Neural crest cell (in vitro differentiated cells): ENCODE results near the gene FAM83D. TPM values are rescaled to one million over a fixed set of nuclear protein-coding genes. Genes with fewer than 3 reads are reported as not detected.

ENCODE experiments used
- DNase-seq: peaks from one replicate; pipeline ENCODE4 v3.0.0; 2021; ENCODE audit warnings: low read depth, mixed read lengths, low spot score
- H3K27ac Mint-ChIP-seq: one replicate; pipeline ENCODE4 v1.8.0; 2021; ENCODE audit warnings: mild to moderate bottlenecking, mixed read lengths; ENCODE audit not compliant: unreplicated experiment
- H3K27me3 Mint-ChIP-seq: 2 replicates; pipeline ENCODE4 v1.8.0; 2021; ENCODE audit warnings: low read depth, mild to moderate bottlenecking, mixed read lengths
- H3K36me3 Mint-ChIP-seq: 2 replicates; pipeline ENCODE4 v1.8.0; 2021; ENCODE audit warnings: low read depth, mild to moderate bottlenecking, mixed read lengths
- H3K4me1 Mint-ChIP-seq: 2 replicates; pipeline ENCODE4 v1.8.0; 2021; ENCODE audit warnings: mixed read lengths
- H3K4me3 Mint-ChIP-seq: one replicate; pipeline ENCODE4 v1.8.0; 2021; ENCODE audit warnings: mild to moderate bottlenecking, mixed read lengths
- H3K9me3 Mint-ChIP-seq: 2 replicates; pipeline ENCODE4 v1.8.0; 2021; ENCODE audit warnings: mixed read lengths
- CTCF ChIP-seq: fragments of 200-600 bp; sonication (generic); conservative IDR thresholded peaks from 2 replicates; pipeline ENCODE4 v1.5.0; 2021; ENCODE audit warnings: antibody characterized with exemption, mild to moderate bottlenecking
- total RNA-seq: library from RNA; stranded (reverse); gene quantifications from 2 replicates; pipeline ENCODE4 v1.2.1, GENCODE V29; 2021

FAM83D gene
- total RNA-seq, 1 donor from 2014 or later = 37.9 TPM

GRCh38 chr20:38900606-38901005 lies 25.6 kb upstream of the FAM83D start:
- no peaks in the 10 kb centered on the region for H3K4me1 Mint-ChIP-seq

GRCh38 chr20:38902601-38903000 lies 23.6 kb upstream of the FAM83D start:
- Mint-ChIP-seq H3K27me3 (peaks cover 9% of the 10 kb centered on the region), H3K4me1 (no peaks in the 10 kb centered on the region), H3K27ac (no peak overlapping the region), H3K4me3 (no peak overlapping the region), H3K9me3 (peaks cover 11% of the 10 kb centered on the region), H3K36me3 (no peaks in the 10 kb centered on the region)
- no peak for TF ChIP-seq CTCF
- DNase-seq = no peak

More at GRCh38 chr20:38900606-38901005, 25.6 kb upstream of the FAM83D start:
- DNase-seq = no peak
- no peak overlapping the region for H3K27ac Mint-ChIP-seq
- no peak for TF ChIP-seq CTCF
- peaks cover 8% of the 10 kb centered on the region for H3K9me3 Mint-ChIP-seq
- H3K27me3 Mint-ChIP-seq = peaks cover 18% of the 10 kb centered on the region
- H3K36me3 Mint-ChIP-seq = no peaks in the 10 kb centered on the region
- no peak overlapping the region for H3K4me3 Mint-ChIP-seq

DNA sequence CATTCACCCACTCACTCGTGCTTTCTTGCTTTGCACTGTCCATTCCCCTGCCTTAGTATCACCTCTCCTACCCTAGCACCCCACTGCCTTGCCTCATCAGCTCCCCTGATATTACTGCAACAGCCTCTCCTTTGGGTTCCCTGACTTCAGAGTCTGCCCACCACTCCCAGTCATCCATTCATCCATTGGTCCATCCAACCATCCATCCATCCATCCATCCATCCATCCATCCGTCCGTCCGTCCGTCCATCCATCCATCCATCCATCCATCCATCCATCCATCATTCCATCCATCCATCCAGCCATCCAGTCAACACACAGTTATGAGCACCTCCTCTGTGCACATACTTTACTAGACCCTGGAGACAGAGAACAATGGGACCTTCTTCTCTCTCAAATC lies 22.9 kb upstream of the FAM83D start:
- Mint-ChIP-seq H3K9me3 (peaks cover 11% of the 10 kb centered on the region), H3K27me3 (peaks cover 3% of the 10 kb centered on the region), H3K4me3 (no peak overlapping the region), H3K36me3 (no peaks in the 10 kb centered on the region), H3K4me1 (no peaks in the 10 kb centered on the region), H3K27ac (no peak overlapping the region)
- DNase-seq = no peak
- no peak for TF ChIP-seq CTCF

DNA sequence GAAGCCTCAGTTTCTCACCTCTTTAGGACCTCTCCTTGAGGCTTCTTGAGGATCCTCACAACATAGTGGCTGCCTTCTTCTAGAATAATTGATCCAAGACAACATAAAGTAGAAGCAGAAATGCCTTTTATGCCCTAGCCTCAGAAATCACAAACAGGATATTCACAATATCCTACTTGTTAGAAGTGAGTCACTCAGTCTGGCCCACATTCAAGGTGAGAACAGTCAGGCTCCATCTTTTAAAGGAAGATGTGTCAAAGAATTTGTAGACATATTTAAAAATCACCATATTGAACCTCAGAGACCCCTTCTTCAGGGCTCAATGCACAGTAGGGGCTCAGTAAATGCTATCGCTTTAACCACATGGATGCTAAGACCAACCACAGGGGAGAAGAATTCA lies 20.8 kb upstream of the FAM83D start:
- peaks cover 3% of the 10 kb centered on the region for H3K27me3 Mint-ChIP-seq
- no peak for TF ChIP-seq CTCF
- DNase-seq = no peak
- H3K9me3 Mint-ChIP-seq = peaks cover 11% of the 10 kb centered on the region
- no peak overlapping the region for H3K4me3 Mint-ChIP-seq
- H3K27ac Mint-ChIP-seq = no peak overlapping the region
- no peaks in the 10 kb centered on the region for H3K4me1 Mint-ChIP-seq
- H3K36me3 Mint-ChIP-seq = no peaks in the 10 kb centered on the region

GRCh38 chr20:38907918-38908677 lies 18.1 kb upstream of the FAM83D start:
- Mint-ChIP-seq H3K9me3 (peaks cover 11% of the 10 kb centered on the region), H3K27ac (no peak overlapping the region), H3K4me1 (no peaks in the 10 kb centered on the region), H3K4me3 (no peak overlapping the region), H3K36me3 (no peaks in the 10 kb centered on the region), H3K27me3 (peaks cover 3% of the 10 kb centered on the region)
- no peak for TF ChIP-seq CTCF
- no peak for DNase-seq
